Heart left ventricle (tissue), 16 donors: ENCODE results near the gene TMEM179. TPM values are rescaled to one million over a fixed set of nuclear protein-coding genes. Genes with fewer than 3 reads are reported as not detected.
A peak's percentile ranks its signal among the peaks of the same experiment; 100 is the strongest.

ENCODE experiments used
- ATAC-seq, 4 donors: fragments of 200-7000 bp; cut with Tn5 transposase; one replicate each; pipeline ENCODE4 v1.9.1; 2020 to 2022; ENCODE audit warnings: moderate library complexity in 4 of 4, mild to moderate bottlenecking in 3 of 4, moderate number of reproducible peaks in 1 of 4
- DNase-seq, 5 donors: peaks; one replicate each; pipeline ENCODE4 v3.0.0-alpha.2; 2020
- H3K27ac ChIP-seq, 12 donors: fragments of 200-600 bp; sonication (generic) in 4 of 12; one replicate each; pipeline versions ENCODE4 v1.5.0 to v1.8.0; 2016 to 2022; ENCODE audit warnings: mild to moderate bottlenecking in 2 of 12
- H3K27me3 ChIP-seq, 9 donors: fragments of 200-600 bp; sonication (generic) in 2 of 9; one replicate each; pipeline versions ENCODE4 v1.5.1 to v1.8.0; 2016 to 2022; ENCODE audit warnings: mild to moderate bottlenecking in 3 of 9
- H3K36me3 ChIP-seq, 9 donors: fragments of 200-600 bp; sonication (generic) in 2 of 9; one replicate each; pipeline versions ENCODE4 v1.5.0 to v1.8.0; 2018 to 2022; ENCODE audit warnings: mild to moderate bottlenecking in 2 of 9
- H3K4me1 ChIP-seq, 12 donors: fragments of 200-600 bp; sonication (generic) in 4 of 12; one replicate each; pipeline versions ENCODE4 v1.5.0 to v1.8.0; 2016 to 2022; ENCODE audit warnings: mild to moderate bottlenecking in 3 of 12
- H3K4me3 ChIP-seq, 12 donors: fragments of 200-600 bp; sonication (generic) in 4 of 12; one replicate each; pipeline versions ENCODE4 v1.5.0 to v1.8.0; 2017 to 2022; ENCODE audit warnings: mild to moderate bottlenecking in 9 of 12, moderate library complexity in 4 of 12
- H3K9me3 ChIP-seq, 12 donors: fragments of 200-600 bp; sonication (generic) in 4 of 12; one replicate each; pipeline versions ENCODE4 v1.5.0 to v1.8.0; 2016 to 2022; ENCODE audit warnings: mild to moderate bottlenecking in 1 of 12
- CTCF ChIP-seq, 12 donors: fragments of 200-600 bp; sonication (generic) in 4 of 12; IDR thresholded peaks; one replicate each; pipeline versions ENCODE4 v1.5.0 to v1.8.0; 2018 to 2022; ENCODE audit warnings: antibody characterized with exemption in 12 of 12, mild to moderate bottlenecking in 5 of 12
- POLR2A ChIP-seq, 2 donors: fragments of 450-650 bp; IDR thresholded peaks; one replicate each; pipeline ENCODE4 v1.6.1; 2017; ENCODE audit warnings: antibody characterized with exemption in 2 of 2, mild to moderate bottlenecking in 2 of 2, moderate library complexity in 2 of 2
- WGBS, 4 donors: extraction: QIAGEN DNeasy Blood & Tissue Kit in 2 of 4; methylation state at CpG; one replicate each; pipeline versions ENCODE4 v1.1.5 to v1.1.7; 2013 to 2018; 5-methylcytosine and 5-hydroxymethylcytosine counted together
- intact Hi-C, 10 donors: fragments of 100-400 bp; cut with DNase I; formaldehyde crosslinking; loops; one replicate each; pipeline versions ENCODE4 v1.11.1 to v1.14.2; 2022
- polyA plus RNA-seq, 2 donors: library from polyadenylated mRNA; stranded (reverse); fragments of 200-250 nt; gene quantifications; one replicate each; pipeline ENCODE4 v1.2.3, GENCODE V29; 2013
- total RNA-seq, 9 donors: library from RNA; depleted of rRNA in 2 of 9; stranded (reverse); fragments of >200 nt in 2 of 9; fragmentation: NEBNext Ultra II Directional in 3 of 9; extraction: Animal tissue kit (Norgen Biotek cat#: 25700) in 3 of 9; gene quantifications; one replicate each; pipeline versions ENCODE4 v1.1.0 to v1.2.4, GENCODE V29; 2016 to 2023
- donor health status: ischemic (EF 13 %, LVEDD 7.1; RV severe dilation, severe dysfunction).
- donor health status: healthy with polysubstance abuse.
- donor health status: DM: no; HTN: yes; CAD: no.
- donor health status: DM: no; HTN: no; CAD: no.
- donor health status: ischemic (EF 25% LVEDD 6.9; RV normal size, moderate dysfunction).
- donor health status: ischemic (EF 25% LVEDD 5.7; RV mildly dilated, moderate dysfunction).
- donor health status: healthy.
- donor health status: DM: yes; HTN: yes; CAD: no.
- donor health status: ischemic (EF 35%, LVEDD 5.7; RV mildly dilated, moderate dysfunction).
- donor health status: nonischemic (EF 11% LVEDD 7.7; RV severe dilation, severe dysfunction).
- donor health status: DM: yes; HTN: yes; CAD: no.
- donor health status: PGD.
- donor health status: ischemic (EF 29% LVEDD 5.4; RV normal size, mild dysfunction).
- donor health status: nonischemic (EF 23%, LVEDD 6.1; RV moderate dilation, normal function).

The TMEM179 gene
- total and polyA plus RNA-seq, 11 donors: 0.15 to 1.1 (median 0.40) TPM; not detected in 4

GRCh38 chr14:104647467-104648043 is 43.0 kb upstream of the TMEM179 start:
- H3K27me3 ChIP-seq: peaks cover 0 to 2% (median 0%) of the 10 kb centered on the region in 9 donors
- TF ChIP-seq CTCF (IDR thresholded peaks at IDR 0.05) (no peak), POLR2A (IDR thresholded peaks at IDR 0.05) (no peak)
- WGBS, 4 donors: 75 to 79% (median 79%) methylated on average over 6 of the region's 6 CpGs

DNA sequence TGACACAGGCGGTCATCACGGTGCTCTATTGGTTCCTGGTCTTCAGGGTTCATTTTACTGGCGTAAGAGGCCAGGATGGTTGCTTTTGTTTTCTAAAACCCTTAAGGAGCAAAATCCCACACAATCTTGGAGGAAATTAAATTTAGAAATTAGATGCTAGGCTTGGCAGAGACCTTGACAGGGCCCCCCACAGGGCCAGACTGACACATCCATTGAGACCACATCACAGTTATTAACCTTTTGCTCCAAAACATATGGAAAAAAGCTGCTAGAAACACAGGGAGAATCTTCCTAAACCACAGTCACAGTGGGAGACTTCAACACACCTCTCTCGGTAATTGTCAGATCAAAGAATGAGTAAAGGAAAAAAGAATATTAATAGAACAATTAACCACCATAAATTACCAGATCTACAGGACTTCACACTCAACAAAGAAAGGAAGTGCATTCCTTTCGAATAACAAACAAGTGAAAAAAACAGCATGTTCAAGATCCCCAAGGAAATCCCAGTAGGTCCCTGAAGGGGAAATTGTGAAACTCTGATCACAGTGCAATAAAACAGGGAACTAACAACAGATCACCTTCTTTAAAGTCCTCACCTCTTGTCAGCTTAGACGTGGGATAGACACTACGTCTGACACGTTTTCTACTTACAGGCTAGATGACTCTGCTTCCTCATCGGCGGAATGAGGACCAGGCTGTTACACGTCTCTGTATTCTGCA is 40.2 kb upstream of the TMEM179 start:
- DNase-seq (no peak), ATAC-seq (no peak)
- WGBS, 4 donors: 59 to 71% (median 64%) methylated on average over 9 to 11 of the region's 11 CpGs
- Histone ChIP-seq H3K4me1 (peaks cover 0 to 26% (median under 1%) of the 10 kb centered on the region in 12 donors), H3K9me3 (peaks cover 0 to 7% (median 0%) of the 10 kb centered on the region in 12 donors), H3K4me3 (no peak overlapping the region), H3K27me3 (peaks cover 0 to 4% (median 1%) of the 10 kb centered on the region in 9 donors), H3K27ac (no peak overlapping the region), H3K36me3 (no peaks in the 10 kb centered on the region)
- no peak for TF ChIP-seq CTCF (IDR thresholded peaks at IDR 0.05)
- no peak for TF ChIP-seq POLR2A (IDR thresholded peaks at IDR 0.05)
- intact Hi-C loops: loop anchor here in 8 of 10 donors (5.0 to 10.0 kb wide), 6 partner anchors 78 to 570 kb away; partner anchors contain the start of gene KIF26A (in 4 of the 8)

More at GRCh38 chr14:104647467-104648043, 43.0 kb upstream of the TMEM179 start:
- DNase-seq (no peak), ATAC-seq (no peak)
- Histone ChIP-seq H3K36me3 (no peaks in the 10 kb centered on the region), H3K27ac (peak overlapping the region in 1 of 12 donors; percentile 51), H3K4me1 (peaks cover 0 to 22% (median 8%) of the 10 kb centered on the region in 12 donors), H3K9me3 (peaks cover 0 to 7% (median 0%) of the 10 kb centered on the region in 12 donors), H3K4me3 (no peak overlapping the region)
- intact Hi-C loops: loop anchor here in 1 of 10 donors (10.0 kb wide), 1 partner anchor 573 kb away; no protein-coding TSS in a partner anchor

DNA sequence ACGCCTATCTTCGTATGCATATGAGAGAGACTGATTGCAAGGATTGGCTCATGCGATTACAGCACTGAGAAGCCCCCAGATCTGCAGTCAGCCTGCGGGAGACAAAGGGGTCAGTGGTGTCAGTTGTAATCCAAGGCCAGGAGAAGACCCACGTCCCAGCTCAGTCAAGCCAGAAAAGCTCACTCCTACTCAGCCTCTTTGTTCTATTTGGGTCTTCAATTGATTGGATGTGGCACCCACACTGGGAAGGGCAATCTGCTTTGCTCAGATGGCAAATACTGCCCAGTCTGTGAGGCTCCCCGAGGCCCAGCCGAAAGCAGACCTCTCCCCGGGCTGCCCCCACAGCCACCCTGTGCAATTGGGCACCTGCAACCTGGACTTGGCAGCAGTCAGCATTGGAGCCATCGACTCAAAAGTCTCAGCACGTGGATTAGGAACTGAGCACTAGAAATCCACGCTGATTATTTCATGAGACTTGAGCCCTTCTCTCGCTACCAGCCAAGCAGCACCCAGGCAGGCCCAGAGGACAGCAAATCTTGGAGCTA is 39.6 kb upstream of the TMEM179 start:
- Histone ChIP-seq H3K36me3 (no peaks in the 10 kb centered on the region), H3K4me1 (peaks cover 0 to 25% (median 0%) of the 10 kb centered on the region in 12 donors), H3K27ac (no peak overlapping the region), H3K9me3 (peaks cover 0 to 7% (median 0%) of the 10 kb centered on the region in 12 donors), H3K27me3 (peaks cover 0 to 11% (median 0%) of the 10 kb centered on the region in 9 donors), H3K4me3 (no peak overlapping the region)
- ATAC-seq: no peak
- TF ChIP-seq CTCF (IDR thresholded peaks at IDR 0.05) (no peak), POLR2A (IDR thresholded peaks at IDR 0.05) (no peak)
- 86 to 93% (median 88%) methylated on average over 12 of the region's 12 CpGs for WGBS, 4 donors
- no peak for DNase-seq
- intact Hi-C loops: loop anchor here in 8 of 10 donors (5.0 to 10.0 kb wide), 6 partner anchors 77 to 569 kb away; partner anchors contain the start of gene KIF26A (in 4 of the 8)

GRCh38 chr14:104643306-104643705 is 38.7 kb upstream of the TMEM179 start:
- H3K36me3 ChIP-seq: no peaks in the 10 kb centered on the region
- H3K9me3 ChIP-seq: peaks cover 0 to 7% (median 0%) of the 10 kb centered on the region in 12 donors
- no peak overlapping the region for H3K4me3 ChIP-seq
- 60 to 73% (median 68%) methylated on average over 6 to 8 of the region's 8 CpGs for WGBS, 4 donors
- TF ChIP-seq POLR2A (IDR thresholded peaks at IDR 0.05): no peak
- TF ChIP-seq CTCF (IDR thresholded peaks at IDR 0.05): no peak
- no peak for ATAC-seq
- H3K27ac ChIP-seq: no peak overlapping the region
- H3K4me1 ChIP-seq: peaks cover 0 to 25% (median 0%) of the 10 kb centered on the region in 12 donors
- peaks cover 0 to 17% (median 0%) of the 10 kb centered on the region in 9 donors for H3K27me3 ChIP-seq
- intact Hi-C loops: loop anchor here in 8 of 10 donors (5.0 to 10.0 kb wide), 6 partner anchors 76 to 569 kb away; partner anchors contain the start of gene KIF26A (in 4 of the 8)
- DNase-seq: no peak
